GM03348 (cell line): ENCODE results near the gene DDX23.

Source experiments
- DNase-seq: peaks from one replicate; pipeline ENCODE4 v3.0.0; 2012; ENCODE audit warnings: low spot score

DDX23 gene

DNA sequence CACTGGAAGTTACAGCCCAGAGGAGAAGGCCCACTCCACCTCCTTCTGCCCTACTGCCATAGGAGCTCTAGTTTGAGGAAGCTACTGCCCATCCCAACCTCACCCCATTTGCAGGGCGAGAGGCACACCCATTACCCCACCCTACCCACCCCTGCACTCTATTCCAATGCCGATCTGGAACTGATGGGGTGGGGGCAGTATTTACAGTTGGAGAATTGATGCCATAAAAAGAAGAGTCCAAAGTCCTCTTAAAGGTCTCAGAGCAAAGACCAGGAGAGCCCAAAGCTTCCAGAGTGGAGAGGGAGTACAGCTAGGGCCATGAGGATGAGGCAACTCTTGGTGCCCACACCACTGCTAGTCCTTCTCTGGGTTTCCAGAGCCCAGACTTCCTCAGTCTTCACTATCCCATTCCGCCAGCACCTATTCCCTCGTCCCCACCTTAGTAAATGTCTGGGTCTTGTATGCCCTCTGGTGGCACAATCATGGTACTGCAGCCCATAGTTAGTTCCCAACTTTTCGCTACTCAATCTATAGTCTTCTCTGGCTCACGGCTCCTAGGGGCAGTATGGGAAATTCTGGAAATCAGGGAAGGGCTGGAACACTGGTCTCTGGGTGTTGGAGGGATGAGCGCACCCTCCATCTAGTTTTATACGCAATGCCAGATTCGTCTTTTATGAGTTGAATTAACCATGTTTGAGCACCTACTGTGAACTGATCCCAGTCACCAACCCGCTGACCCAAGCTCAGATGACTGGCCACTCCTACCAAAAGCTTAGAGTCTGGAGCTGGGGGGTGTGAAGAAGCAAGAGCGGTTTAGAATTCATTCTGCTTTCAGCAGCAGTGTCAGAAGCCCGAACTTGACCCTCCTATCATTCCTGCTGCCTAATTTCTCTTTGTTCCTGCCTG, 56.2 kb downstream of the DDX23 start:
- peak; percentile 89 for DNase-seq

DNA sequence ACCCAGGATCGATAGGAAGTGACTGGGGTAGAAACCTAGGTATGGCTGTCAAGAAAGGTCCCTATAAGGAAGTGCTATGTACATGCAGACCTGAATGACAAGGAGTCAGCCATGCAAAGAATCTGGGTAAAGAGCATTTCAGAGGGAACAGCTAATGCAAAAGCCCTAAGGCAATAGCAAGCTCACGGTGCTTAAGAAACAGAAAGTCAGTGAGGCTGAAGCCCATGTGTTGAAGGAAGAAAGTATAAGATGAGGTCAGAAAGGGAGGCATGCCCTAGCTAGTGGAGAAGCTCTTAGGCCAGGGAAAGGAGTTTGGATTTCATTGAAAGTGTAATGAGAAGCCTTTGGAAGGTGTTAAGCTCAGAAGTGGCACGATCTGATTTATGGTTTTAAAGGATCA, 57.1 kb downstream of the DDX23 start:
- DNase-seq: no peak

DNA sequence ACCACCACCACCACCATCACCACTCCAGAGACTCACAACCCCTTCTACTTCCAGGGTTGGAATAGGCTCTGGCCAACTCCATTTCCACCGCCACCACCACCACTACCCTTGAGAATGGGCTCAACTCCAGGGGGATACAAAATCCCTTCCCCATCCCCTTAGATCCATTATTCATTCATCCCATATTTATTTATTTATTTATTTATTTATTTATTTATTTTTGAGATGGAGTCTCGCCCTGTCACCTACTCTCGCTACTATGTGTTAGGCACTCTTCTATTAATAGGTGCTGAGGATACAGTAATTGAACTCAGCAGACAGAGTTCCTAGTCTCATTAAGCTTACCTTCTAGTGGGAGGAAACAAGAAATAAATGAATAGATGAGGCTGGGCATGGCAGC, 58.3 kb downstream of the DDX23 start:
- DNase-seq: no peak

DNA sequence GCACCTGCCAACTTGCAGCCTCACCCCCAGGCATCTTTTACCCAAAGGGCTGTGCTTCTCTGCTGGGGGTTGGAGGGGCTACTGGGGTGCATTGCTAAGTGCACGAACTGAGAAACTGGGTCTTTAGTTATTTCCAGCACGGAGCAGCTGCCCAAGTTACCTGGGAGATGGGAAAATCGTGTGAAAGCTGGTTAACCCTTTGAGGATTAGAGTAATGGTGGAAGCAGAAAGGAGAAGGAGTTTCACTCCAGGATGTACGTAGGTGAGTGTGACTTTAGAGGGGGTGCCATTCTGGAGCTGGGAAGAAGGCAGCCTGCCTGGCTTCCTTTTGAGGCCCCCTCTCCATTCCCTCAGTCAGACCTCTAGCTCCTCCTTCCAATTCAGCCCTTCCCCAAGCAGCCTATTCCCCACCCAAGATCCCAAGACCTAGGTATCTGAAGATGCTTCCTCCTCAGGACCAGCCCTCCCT, 62.1 kb downstream of the DDX23 start:
- no peak for DNase-seq

DNA sequence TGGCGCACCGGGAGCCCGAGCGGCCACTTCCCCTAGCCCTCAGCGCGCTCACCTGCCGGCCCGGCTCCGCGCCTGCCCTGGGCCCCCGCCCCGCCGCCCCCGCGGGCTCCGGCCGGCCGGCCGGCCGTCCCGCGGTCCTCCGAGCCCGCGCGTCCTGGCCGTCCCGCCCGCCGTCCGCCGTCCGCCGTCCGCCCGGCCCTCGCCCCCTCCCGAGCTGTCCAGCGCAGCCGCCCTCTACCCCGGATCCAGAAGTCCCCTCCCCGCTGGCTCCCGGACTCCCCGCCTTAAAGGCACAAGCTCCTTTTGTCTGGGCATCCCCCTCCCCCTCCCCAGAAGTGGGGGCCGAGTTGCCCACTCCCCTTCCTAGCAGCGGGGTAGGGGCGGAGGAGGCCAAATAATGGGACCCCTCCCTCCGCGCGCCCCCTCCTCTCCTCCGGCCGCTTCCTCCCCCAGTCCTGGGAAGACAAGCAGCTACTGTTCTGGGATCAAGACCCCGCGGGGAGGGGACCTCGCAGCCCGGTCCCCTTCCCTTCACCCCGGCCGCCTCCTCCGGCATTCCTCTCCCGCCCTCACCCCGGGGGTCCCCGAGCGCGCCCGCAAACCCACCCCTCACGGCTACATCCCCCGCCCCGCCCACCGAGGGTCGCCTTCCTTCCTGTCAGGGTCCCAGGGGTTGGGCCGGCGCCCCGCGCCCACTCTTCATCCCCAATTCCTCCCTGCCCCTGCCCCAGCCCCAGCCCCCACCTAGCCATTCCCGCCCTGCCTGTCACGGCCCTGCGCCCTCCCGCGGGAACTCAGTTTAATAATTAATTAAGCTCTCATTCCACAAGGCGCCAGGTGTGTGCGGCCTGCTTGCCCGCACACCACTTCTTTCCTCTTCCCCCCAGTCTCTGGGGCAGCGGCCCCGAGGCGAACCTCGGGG, 62.8 kb downstream of the DDX23 start, which contains the start of gene ADCY6:
Gene ADCY6 (minus strand): TSS at position 236 of the 922 bp plus-strand sequence. CDS start 5,655 bp downstream, outside the sequence.
- DNase-seq: peak; percentile 94

DNA sequence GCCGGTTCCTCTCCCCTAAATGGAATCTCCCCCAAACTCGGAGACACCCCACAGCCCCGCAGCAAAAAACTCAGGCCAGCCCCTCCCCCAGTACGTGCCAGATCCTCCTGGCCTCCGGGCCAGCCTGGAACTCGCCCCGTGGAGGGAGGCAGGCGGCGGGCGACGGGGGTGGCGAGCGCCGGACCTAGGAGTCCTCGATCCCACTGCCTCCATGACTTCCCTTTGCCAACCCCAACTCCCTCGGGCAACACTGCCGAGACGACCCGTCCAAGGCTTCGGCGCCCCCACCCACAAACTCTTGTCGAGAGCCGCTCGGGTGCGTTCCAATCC, 63.5 kb downstream of the DDX23 start:
- DNase-seq: peak; percentile 70

DNA sequence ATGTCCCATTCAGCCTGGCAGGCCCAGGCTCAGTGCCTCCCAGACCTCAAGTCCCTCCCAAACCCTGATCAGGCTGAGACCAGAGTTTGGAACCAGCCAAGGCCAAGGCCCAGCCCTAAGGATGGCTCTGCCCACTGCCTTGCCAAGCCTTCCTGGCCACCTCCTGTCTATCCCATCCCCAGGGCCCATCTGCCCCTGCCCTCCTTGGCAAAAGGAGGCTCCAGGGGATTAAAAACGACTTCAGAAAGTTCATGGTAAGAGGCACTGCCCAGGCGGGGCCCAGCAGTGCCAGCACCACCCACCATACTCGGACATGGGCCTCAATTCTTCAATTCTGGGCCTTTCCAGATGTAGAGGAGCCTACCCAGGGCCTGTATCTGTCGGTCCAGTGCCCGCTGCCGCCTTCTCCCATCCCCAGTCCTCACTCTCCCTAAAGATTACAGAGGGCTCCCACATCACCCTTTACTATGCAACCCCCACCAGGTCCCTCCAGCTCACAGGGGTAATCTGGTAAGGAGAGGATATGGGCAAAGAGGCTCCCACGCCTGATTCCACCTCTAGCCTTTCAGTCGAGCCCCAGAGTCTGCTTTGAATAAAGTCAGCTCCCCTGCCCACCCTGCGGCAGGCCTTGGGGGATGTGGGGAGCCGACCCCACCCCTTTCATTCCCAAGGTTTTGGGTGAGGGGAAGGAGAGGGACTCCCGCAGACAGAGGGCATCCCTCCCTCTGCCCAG, 64.0 kb downstream of the DDX23 start:
- DNase-seq: peak; percentile 54

DNA sequence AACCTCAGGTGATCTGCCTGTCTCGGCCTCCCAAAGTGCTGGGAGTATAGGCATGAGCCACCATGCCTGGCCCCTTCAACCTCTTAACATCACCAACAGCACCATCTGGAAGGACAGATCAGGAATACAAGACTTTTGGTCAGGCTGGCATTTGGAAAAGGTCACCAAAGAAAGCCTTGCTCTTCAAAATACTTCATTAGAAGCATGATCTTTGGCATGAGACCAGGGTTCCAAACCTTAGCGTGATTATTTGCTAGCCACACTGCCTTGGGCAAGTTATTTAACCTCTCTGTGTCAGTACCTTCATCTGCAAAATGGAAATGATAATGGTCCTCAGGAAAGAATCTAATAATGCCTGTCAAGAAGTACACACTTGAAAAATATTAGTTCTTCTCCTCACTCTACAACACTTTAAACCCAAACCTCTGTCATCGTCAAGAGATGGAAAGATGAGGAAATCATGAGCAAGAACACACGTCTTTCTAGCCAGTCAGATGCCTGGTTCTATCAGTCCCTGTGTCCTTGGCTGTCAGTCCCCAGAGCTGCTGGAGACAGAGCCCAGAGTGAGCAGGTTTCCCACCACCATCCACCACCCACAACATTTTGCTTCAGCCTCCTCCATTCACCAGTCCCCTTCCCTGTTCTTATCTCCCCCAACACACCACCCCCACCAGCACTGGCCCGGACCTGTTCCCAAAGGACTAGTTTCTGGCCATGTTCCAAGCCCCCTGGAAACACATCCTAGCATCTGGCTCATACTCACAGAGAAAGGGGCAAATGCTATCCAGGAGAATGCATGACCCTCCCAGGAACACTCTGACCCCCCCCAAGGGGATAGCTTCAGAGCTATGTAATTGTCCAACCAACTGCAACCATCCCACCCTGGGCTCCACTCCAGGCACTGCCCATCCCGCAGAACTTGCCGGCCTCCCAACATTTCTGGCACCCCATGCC, 65.1 kb downstream of the DDX23 start:
- DNase-seq: no peak

DNA sequence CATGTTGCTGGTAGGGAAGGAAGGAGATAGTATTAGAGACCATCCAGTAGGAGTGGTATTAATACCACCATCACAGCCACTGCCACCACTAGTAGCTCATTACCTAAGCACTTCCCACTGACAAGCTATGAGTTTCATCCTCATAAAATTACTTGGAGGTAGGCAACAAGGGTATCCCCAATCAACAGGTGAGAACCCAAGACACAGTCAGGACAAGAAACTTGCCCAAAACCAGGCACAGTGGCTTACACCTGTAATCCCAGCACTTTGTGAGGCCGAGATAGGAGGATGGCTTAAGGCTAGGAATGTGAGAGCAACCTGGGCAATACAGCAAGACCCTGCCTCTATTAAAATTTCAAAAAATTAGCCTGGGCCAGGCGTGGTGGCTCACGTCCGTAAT, 68.5 kb downstream of the DDX23 start:
- no peak for DNase-seq

DNA sequence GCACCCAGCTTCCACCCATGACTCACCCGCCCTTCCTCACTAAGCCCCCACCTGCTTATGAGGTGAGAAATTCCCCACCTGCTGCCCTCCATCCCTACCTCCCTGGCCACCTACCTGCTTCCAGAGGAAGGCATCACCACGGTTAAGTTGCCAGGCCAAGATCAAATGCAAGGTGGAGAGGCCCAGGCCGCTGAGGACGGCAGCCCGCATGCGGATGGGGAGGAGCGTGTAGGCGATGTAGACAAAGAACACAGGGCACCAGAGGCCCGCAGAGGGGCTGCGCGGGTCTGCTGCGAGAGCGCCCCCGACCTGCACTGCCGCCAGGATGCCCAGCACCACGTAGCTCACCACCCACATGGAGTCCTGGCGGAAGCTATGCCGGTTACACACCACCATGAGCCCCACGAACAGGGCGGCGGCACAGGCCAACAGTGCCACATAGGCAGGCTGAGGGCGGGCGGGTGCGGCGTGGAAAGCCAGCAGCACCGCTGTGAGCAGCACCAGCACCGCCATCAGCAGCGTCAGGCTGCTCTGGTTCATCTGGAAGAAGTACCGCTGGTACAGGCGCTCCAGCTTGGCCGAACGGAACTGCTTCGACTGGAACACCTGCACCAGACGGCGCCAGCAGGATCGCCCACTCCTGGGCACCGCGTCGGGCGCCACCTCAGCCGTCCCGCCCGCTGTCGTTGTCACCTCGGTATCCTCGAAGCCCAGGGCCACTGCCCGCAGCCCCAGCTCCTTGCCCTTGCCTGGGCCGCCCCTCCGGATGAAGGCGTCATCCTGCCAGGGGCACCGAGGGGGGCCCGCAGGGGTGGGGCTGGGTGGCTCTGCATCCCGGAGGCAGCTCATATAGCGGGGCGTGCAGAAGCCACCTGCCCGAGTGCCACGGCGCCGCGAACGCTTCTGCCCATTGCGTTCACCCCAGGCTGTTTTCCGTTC, 69.2 kb downstream of the DDX23 start:
- no peak for DNase-seq

DNA sequence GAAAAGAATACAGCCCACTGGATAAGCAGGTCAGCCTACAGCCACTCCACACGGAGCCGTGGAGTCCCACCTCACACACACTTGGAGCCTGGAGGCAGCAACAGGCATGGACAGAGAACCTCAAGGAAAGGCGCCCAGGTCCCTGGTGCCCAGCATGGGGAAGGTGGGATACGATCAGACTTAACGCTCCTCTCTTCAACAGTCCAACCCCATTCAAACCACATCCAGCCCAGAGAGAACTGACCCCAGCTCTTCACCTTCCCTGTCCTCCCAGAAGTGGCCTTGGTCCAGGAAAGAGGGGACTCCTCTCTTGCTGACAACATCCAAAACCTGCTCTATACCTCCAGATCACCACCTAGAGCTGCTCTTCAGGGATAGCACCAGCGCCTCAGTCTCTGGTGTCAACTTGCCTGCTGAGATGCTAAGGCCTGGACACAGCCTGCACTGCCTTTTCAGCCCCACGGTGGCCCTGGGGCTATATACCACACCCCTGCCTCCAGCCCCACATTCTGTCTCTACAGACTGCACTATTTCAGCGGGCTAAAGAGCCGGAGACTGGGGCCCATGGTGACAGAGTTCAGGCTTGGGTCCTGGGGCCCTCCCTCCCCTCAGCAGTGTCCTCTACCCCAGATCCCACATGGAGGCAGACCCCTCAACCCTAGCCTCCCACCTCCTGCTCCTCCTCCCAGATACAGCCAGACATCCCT, 70.1 kb downstream of the DDX23 start:
- no peak for DNase-seq

DNA sequence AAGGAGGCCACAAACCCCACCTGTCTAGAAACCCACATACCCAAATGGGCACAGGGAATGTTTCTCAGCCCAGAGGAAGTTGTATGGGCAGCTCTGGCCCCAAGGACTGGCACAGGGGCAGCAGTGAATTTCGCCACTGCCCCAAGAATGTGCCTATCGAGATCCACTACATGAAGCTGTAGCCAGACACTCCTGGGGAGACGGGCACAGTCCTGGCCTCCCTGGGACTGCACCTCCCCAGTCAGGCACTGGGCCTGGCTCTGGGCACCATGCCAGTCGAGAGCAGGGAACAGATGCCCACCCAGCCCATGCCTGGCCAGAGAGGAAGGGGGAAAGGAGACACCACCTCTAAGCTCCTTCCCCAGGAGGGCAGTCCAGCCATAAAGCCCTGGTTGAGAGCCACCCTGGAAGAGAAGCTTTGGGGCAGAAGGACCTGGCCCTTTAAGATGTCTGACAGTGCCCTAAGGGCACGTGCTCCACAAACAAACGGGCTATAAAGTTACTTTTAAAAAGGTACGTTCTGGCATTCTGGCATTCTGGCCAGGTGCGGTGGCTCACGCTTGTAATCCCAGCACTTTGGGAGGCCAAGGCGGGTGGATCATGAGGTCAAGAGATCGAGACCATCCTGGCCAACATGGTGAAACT, 71.5 kb downstream of the DDX23 start:
- DNase-seq: no peak

DNA sequence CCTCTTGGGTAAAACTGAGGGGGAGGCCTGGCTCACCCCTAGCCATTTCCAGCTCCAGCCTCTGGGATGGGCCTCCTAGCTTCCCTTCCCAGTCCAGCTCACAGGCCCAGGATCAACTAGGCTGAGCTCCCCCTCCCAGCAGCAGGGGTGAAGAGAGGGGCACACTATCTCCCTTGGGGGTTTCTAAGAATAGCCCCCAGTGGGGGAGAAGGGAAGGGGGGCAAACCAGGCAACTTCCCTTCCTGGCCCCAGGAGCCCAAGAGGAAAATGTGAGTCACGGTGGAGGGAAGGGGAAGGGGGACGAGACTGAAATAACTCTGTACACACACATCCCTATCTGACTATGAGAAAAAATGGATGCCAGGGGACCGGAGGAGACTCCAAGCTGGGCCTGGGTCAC, 72.1 kb downstream of the DDX23 start:
- DNase-seq: no peak
